SK-N-SH (cell line): ENCODE results near the gene ADAMTS6. TPM values are rescaled to one million over a fixed set of nuclear protein-coding genes. Genes with fewer than 3 reads are reported as not detected.

Source experiments
- CTCF ChIA-PET: fragments of 300-600, 350-600 bp; formaldehyde crosslinking; extraction: SDS; loops from one replicate; lab custom pipeline; 2021; lab: Yijun Ruan, JAX
- POLR2A ChIA-PET: fragments of 350-600 bp; sonication (Branson Sonifier 250); formaldehyde crosslinking; extraction: SDS; loops from one replicate; lab custom pipeline; 2020; ENCODE audit warnings: antibody characterized with exemption, inconsistent platforms; lab: Yijun Ruan, JAX
- DNase-seq: peaks from one replicate; pipeline ENCODE4 v3.0.0; 2012
- H2AFZ ChIP-seq: fragments of 200-600 bp; sonication (generic); 2 replicates; pipeline ENCODE4 v1.8.1; 2016; ENCODE audit warnings: antibody characterized with exemption, mild to moderate bottlenecking, low read depth
- H3F3A ChIP-seq: fragments of 200-600 bp; sonication (generic); replicated peaks from 2 replicates; pipeline ENCODE3; 2016; ENCODE audit warnings: antibody characterized with exemption, mild to moderate bottlenecking; ENCODE audit not compliant: insufficient read depth
- H3K27ac ChIP-seq, 2 experiments: fragments of 200-500 bp in 1 of 2; fragments of 200-600 bp in 1 of 2; sonication (Bioruptor generic) in 1 of 2; sonication (generic), shearing (Covaris generic) in 1 of 2; 2 replicates each; pipeline versions ENCODE4 v1.5.1 to v1.6.1; 2014 to 2016; ENCODE audit warnings: low read depth in 2 of 2, inconsistent platforms in 1 of 2, low read length in 1 of 2, mild to moderate bottlenecking in 1 of 2, mixed read lengths in 1 of 2
- H3K27me3 ChIP-seq: fragments of 200-600 bp; sonication (generic), shearing (Covaris generic); 2 replicates; pipeline ENCODE4 v1.6.1; 2016; ENCODE audit warnings: mixed run types; ENCODE audit not compliant: insufficient read depth
- H3K36me3 ChIP-seq, 2 experiments: fragments of 200-500 bp in 1 of 2; fragments of 200-600 bp in 1 of 2; sonication (Bioruptor generic) in 1 of 2; sonication (generic) in 1 of 2; replicated peaks in 1 of 2; 2 replicates each; pipeline versions ENCODE3 to v1.5.1; 2014 to 2016; ENCODE audit warnings: low read length in 1 of 2, mild to moderate bottlenecking in 1 of 2; ENCODE audit not compliant: insufficient read depth in 2 of 2, control insufficient read depth in 1 of 2
- H3K4me1 ChIP-seq, 2 experiments: fragments of 200-500 bp in 1 of 2; fragments of 200-600 bp in 1 of 2; sonication (Bioruptor generic) in 1 of 2; sonication (generic), shearing (Covaris generic) in 1 of 2; 2 replicates each; pipeline versions ENCODE4 v1.5.1 to v1.6.1; 2014 to 2016; ENCODE audit warnings: low read depth in 1 of 2, low read length in 1 of 2, mixed run types in 1 of 2; ENCODE audit not compliant: insufficient read depth in 2 of 2, control insufficient read depth in 1 of 2
- H3K4me2 ChIP-seq: fragments of 200-600 bp; sonication (generic), shearing (Covaris generic); 2 replicates; pipeline ENCODE4 v1.6.1; 2017; ENCODE audit warnings: mixed run types
- H3K4me3 ChIP-seq, 2 experiments: fragments of 200-500 bp in 1 of 2; fragments of 200-600 bp in 1 of 2; sonication (Bioruptor generic) in 1 of 2; sonication (generic), shearing (Covaris generic) in 1 of 2; 2 replicates each; pipeline versions ENCODE4 v1.5.1 to v1.8.1; 2014 to 2016; ENCODE audit warnings: low read depth in 2 of 2, inconsistent platforms in 1 of 2, low read length in 1 of 2, mild to moderate bottlenecking in 1 of 2, mixed read lengths in 1 of 2, moderate library complexity in 1 of 2
- H3K79me2 ChIP-seq: fragments of 200-600 bp; sonication (generic); 2 replicates; pipeline ENCODE4 v1.8.1; 2017; ENCODE audit warnings: mild to moderate bottlenecking; ENCODE audit not compliant: insufficient read depth
- H3K9ac ChIP-seq: fragments of 200-600 bp; sonication (generic); 2 replicates; pipeline ENCODE4 v1.6.1; 2017; ENCODE audit warnings: mixed run types
- H3K9me2 ChIP-seq: fragments of 200-600 bp; sonication (generic); 2 replicates; pipeline ENCODE4 v1.6.1; 2017; ENCODE audit warnings: mixed run types
- H3K9me3 ChIP-seq: fragments of 200-600 bp; sonication (generic); 2 replicates; pipeline ENCODE4 v1.6.1; 2017; ENCODE audit warnings: mixed run types, mild to moderate bottlenecking, moderate library complexity
- H4K20me1 ChIP-seq: fragments of 200-600 bp; sonication (generic); 2 replicates; pipeline ENCODE4 v1.6.1; 2017; ENCODE audit warnings: mild to moderate bottlenecking, mixed run types; ENCODE audit not compliant: insufficient read depth
- CHD2 ChIP-seq: fragments of 150-350 bp; IDR thresholded peaks from 2 replicates; pipeline ENCODE4 v1.6.1; 2018; ENCODE audit warnings: low read length; ENCODE audit not compliant: partially characterized antibody
- ELF1 ChIP-seq: IDR thresholded peaks from 2 replicates; pipeline ENCODE4 v1.4.0; 2012
- EP300 ChIP-seq, 2 experiments: IDR thresholded peaks; 2 replicates each; pipeline versions ENCODE4 v1.4.0 to v1.6.1; 2012; ENCODE audit warnings: borderline replicate concordance in 1 of 2, low read depth in 1 of 2, low read length in 1 of 2
- FOSL2 ChIP-seq: IDR thresholded peaks from 2 replicates; pipeline ENCODE4 v1.4.0; 2012; ENCODE audit warnings: low read depth, mild to moderate bottlenecking, moderate library complexity, borderline replicate concordance
- GABPA ChIP-seq: IDR thresholded peaks from 2 replicates; pipeline ENCODE4 v1.4.0; 2012; ENCODE audit warnings: low read depth, mild to moderate bottlenecking
- JUND ChIP-seq: IDR thresholded peaks from 2 replicates; pipeline ENCODE4 v1.4.0; 2012
- MXI1 ChIP-seq: IDR thresholded peaks from 2 replicates; pipeline ENCODE4 v1.6.1; 2012; ENCODE audit warnings: mild to moderate bottlenecking, low read depth, low read length, improper control_type of control experiment
- NFIC ChIP-seq: IDR thresholded peaks from 2 replicates; pipeline ENCODE4 v1.4.0; 2012; ENCODE audit warnings: borderline replicate concordance
- NRF1 ChIP-seq: IDR thresholded peaks from 2 replicates; pipeline ENCODE4 v1.6.1; 2012; ENCODE audit warnings: low read depth, mild to moderate bottlenecking, low read length
- POLR2AphosphoS5 ChIP-seq: IDR thresholded peaks from 2 replicates; pipeline ENCODE4 v1.6.1; 2012; ENCODE audit warnings: low read depth, low read length
- RCOR1 ChIP-seq: fragments of 150-350 bp; IDR thresholded peaks from 2 replicates; pipeline ENCODE4 v1.6.1; 2017; ENCODE audit warnings: antibody characterized with exemption, low read length
- RFX5 ChIP-seq: IDR thresholded peaks from 2 replicates; pipeline ENCODE4 v1.6.1; 2012; ENCODE audit warnings: mild to moderate bottlenecking, improper control_type of control experiment, low read length
- SMC3 ChIP-seq: IDR thresholded peaks from 2 replicates; pipeline ENCODE4 v1.6.1; 2012; ENCODE audit warnings: low read depth, low read length, improper control_type of control experiment
- TCF12 ChIP-seq: IDR thresholded peaks from 2 replicates; pipeline ENCODE4 v1.4.0; 2012
- TEAD4 ChIP-seq: IDR thresholded peaks from 2 replicates; pipeline ENCODE4 v1.4.0; 2012; ENCODE audit warnings: mild to moderate bottlenecking, borderline replicate concordance; ENCODE audit not compliant: insufficient read depth
- WGBS: methylation state at CpG from one replicate; pipeline ENCODE4 v1.1.6; 2017; ENCODE audit warnings: low lambda C conversion rate; 5-methylcytosine and 5-hydroxymethylcytosine counted together
- polyA plus RNA-seq, 3 experiments: library from polyadenylated mRNA; depleted of rRNA; stranded (reverse); fragments of >200 nt; gene quantifications; 2 replicates each; pipeline ENCODE4 v1.2.3, GENCODE V29; 2012
- TF ChIP-seq, protein P1 (sequence below): IDR thresholded peaks from 2 replicates; pipeline ENCODE4 v1.4.0; 2012; ENCODE audit warnings: low read depth, borderline replicate concordance
- TF ChIP-seq, protein P2 (sequence below): fragments of 200-600 bp; sonication (generic); IDR thresholded peaks from 2 replicates; pipeline ENCODE4 v1.6.1; 2017; ENCODE audit warnings: antibody characterized with exemption, mild to moderate bottlenecking, moderate library complexity
- TF ChIP-seq, protein P3 (sequence below): fragments of 150-350 bp; IDR thresholded peaks from 2 replicates; pipeline ENCODE4 v1.6.1; 2016; ENCODE audit warnings: mild to moderate bottlenecking, low read depth, low read length
- TF ChIP-seq, protein P4 (sequence below): IDR thresholded peaks from 2 replicates; pipeline ENCODE4 v1.4.0; 2012; ENCODE audit warnings: low read depth, borderline replicate concordance

The ADAMTS6 gene
- polyA plus RNA-seq, 1 of the 3 experiments (the other 2 are of a cell fraction): 15.0 TPM

DNA sequence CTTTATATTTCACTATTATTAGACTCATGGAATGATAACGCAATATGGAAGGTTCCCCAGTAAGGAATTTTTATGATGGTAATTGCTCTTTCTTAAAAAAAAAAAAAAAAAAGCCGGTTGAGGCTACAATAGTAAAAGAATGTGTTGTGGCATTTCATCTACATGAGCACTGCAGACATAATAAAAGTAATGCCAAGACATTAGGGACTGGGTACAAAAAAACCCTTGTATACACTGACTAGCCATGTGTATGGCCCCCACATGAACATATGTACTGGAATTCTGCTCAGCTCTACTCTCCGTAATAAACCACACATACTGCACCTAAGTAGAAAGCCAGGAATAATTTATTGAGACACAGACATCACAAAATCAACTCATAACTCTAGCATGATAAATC lies 218.4 kb downstream of the ADAMTS6 start (continued):
- no peak for TF ChIP-seq TCF12
- TF ChIP-seq, protein P1, sequence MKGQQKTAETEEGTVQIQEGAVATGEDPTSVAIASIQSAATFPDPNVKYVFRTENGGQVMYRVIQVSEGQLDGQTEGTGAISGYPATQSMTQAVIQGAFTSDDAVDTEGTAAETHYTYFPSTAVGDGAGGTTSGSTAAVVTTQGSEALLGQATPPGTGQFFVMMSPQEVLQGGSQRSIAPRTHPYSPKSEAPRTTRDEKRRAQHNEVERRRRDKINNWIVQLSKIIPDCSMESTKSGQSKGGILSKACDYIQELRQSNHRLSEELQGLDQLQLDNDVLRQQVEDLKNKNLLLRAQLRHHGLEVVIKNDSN: no peak
- no peak for TF ChIP-seq GABPA
- TF ChIP-seq SMC3: no peak
- no peak for TF ChIP-seq TEAD4

DNA sequence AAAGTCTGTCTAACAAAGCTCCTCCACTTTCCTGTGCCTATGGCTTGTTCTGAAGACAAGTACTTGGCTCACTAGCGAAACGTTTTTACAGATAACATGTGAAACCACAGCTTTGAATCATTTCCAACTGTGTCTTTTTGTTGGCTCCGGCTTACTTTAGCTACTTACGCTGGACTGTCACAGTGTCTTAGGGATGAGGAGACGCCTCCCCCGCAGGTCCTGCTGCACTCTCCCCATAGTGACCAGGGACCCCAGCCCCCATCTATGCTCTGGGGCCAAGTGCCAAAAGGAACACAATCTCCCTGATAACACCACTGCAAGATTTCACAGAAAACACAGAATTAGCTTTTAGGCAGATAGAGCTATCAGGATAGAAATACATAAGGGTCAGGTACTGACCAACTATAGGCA lies 219.1 kb downstream of the ADAMTS6 start:
- Histone ChIP-seq H3K27ac (peak overlapping the region; percentile 11 to 57; a peak in 2 of 4 replicates), H3K27me3 (no peaks in the 10 kb centered on the region), H3K36me3 (peaks cover 0 to 52% of the 10 kb centered on the region in 2 experiments), H3K4me3 (no peak overlapping the region), H3K9me2 (no peaks in the 10 kb centered on the region), H3K9ac (no peak overlapping the region; the same call in 1 of the 2 replicates), H3F3A (peaks cover 32% of the 10 kb centered on the region)
- ChIA-PET CTCF (interaction anchor here (1.1 kb wide), 1 partner anchor 220 kb away, joined by 6 read pairs; no protein-coding TSS in a partner anchor), POLR2A (no interaction called here)
- DNase-seq: no peak
- TF ChIP-seq, protein P1: no peak
- no peak for TF ChIP-seq CHD2
- TF ChIP-seq POLR2AphosphoS5: no peak
- TF ChIP-seq, protein P2, sequence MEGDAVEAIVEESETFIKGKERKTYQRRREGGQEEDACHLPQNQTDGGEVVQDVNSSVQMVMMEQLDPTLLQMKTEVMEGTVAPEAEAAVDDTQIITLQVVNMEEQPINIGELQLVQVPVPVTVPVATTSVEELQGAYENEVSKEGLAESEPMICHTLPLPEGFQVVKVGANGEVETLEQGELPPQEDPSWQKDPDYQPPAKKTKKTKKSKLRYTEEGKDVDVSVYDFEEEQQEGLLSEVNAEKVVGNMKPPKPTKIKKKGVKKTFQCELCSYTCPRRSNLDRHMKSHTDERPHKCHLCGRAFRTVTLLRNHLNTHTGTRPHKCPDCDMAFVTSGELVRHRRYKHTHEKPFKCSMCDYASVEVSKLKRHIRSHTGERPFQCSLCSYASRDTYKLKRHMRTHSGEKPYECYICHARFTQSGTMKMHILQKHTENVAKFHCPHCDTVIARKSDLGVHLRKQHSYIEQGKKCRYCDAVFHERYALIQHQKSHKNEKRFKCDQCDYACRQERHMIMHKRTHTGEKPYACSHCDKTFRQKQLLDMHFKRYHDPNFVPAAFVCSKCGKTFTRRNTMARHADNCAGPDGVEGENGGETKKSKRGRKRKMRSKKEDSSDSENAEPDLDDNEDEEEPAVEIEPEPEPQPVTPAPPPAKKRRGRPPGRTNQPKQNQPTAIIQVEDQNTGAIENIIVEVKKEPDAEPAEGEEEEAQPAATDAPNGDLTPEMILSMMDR: no peak
- no peak for TF ChIP-seq EP300 (IDR thresholded peaks at IDR 0.05; ENCODE audit: borderline replicate concordance in 1 of 2, low read depth in 1 of 2, low read length in 1 of 2)
- peak; percentile 83 for TF ChIP-seq NFIC
- TF ChIP-seq ELF1: no peak
- no peak for TF ChIP-seq RFX5
- no peak for TF ChIP-seq SMC3
- TF ChIP-seq TCF12: peak; percentile 53; the same call in 1 of the 2 replicates
- TF ChIP-seq, protein P3, sequence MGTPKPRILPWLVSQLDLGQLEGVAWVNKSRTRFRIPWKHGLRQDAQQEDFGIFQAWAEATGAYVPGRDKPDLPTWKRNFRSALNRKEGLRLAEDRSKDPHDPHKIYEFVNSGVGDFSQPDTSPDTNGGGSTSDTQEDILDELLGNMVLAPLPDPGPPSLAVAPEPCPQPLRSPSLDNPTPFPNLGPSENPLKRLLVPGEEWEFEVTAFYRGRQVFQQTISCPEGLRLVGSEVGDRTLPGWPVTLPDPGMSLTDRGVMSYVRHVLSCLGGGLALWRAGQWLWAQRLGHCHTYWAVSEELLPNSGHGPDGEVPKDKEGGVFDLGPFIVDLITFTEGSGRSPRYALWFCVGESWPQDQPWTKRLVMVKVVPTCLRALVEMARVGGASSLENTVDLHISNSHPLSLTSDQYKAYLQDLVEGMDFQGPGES: no peak
- TF ChIP-seq NRF1: no peak
- TF ChIP-seq FOSL2: no peak
- TF ChIP-seq MXI1: no peak
- TF ChIP-seq, protein P4, sequence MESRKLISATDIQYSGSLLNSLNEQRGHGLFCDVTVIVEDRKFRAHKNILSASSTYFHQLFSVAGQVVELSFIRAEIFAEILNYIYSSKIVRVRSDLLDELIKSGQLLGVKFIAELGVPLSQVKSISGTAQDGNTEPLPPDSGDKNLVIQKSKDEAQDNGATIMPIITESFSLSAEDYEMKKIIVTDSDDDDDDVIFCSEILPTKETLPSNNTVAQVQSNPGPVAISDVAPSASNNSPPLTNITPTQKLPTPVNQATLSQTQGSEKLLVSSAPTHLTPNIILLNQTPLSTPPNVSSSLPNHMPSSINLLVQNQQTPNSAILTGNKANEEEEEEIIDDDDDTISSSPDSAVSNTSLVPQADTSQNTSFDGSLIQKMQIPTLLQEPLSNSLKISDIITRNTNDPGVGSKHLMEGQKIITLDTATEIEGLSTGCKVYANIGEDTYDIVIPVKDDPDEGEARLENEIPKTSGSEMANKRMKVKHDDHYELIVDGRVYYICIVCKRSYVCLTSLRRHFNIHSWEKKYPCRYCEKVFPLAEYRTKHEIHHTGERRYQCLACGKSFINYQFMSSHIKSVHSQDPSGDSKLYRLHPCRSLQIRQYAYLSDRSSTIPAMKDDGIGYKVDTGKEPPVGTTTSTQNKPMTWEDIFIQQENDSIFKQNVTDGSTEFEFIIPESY: no peak
- no peak for TF ChIP-seq RCOR1
- no peak for TF ChIP-seq JUND
- TF ChIP-seq, all 33 proteins: peak for 2
- H3K4me2 ChIP-seq: 0 out of 2 replicates have a peak overlapping the region, but pooled peaks have one; percentile 12
- no peaks in the 10 kb centered on the region for H3K79me2 ChIP-seq
- peaks cover 5 to 6% of the 10 kb centered on the region in 2 experiments; a peak in 2 of 4 replicates for H3K4me1 ChIP-seq
- no peak overlapping the region for H2AFZ ChIP-seq
- 48% methylated on average over 6 of the region's 6 CpGs for WGBS
- H4K20me1 ChIP-seq: no peaks in the 10 kb centered on the region
- no peaks in the 10 kb centered on the region for H3K9me3 ChIP-seq
